Measurements from ENCODE around the gene TAMALIN. TPM values are rescaled to one million over a fixed set of nuclear protein-coding genes. Genes with fewer than 3 reads are reported as not detected.

TAMALIN gene
- polyA plus RNA-seq, 2 donors = 6.1 to 7.4 TPM

- no peaks in the 10 kb centered on the region for H3K36me3 ChIP-seq (ENCODE audit: control insufficient read depth in 2 of 2, insufficient read depth in 2 of 2, low read length in 1 of 2)
- H3K27ac ChIP-seq (ENCODE audit: low read depth in 2 of 2, low read length in 1 of 2) = peak overlapping the region in 1 of 2 donors; percentile 2
- WGBS, 2 donors = 34 to 36% methylated on average over 9 of the region's 9 CpGs
- no peaks in the 10 kb centered on the region for H3K27me3 ChIP-seq (ENCODE audit: control insufficient read depth in 1 of 2, insufficient read depth in 2 of 2, low read length in 2 of 2)
- no peaks in the 10 kb centered on the region for H3K9me3 ChIP-seq (ENCODE audit: control insufficient read depth in 2 of 2, insufficient read depth in 1 of 2, low read depth in 1 of 2, low read length in 1 of 2)
- H3K4me3 ChIP-seq (ENCODE audit: low read depth in 1 of 2, low read length in 2 of 2) = no peak overlapping the region
- H3K4me1 ChIP-seq (ENCODE audit: control insufficient read depth in 2 of 2, insufficient read depth in 2 of 2, low read length in 1 of 2) = peaks cover under 1 to 3% of the 10 kb centered on the region in 2 donors
Observed at GRCh38 chr12:52020539-52021336, 14.0 kb downstream of the TAMALIN start.

- no peaks in the 10 kb centered on the region for H3K36me3 ChIP-seq (ENCODE audit: control insufficient read depth in 2 of 2, insufficient read depth in 2 of 2, low read length in 1 of 2)
- H3K27me3 ChIP-seq (ENCODE audit: control insufficient read depth in 1 of 2, insufficient read depth in 2 of 2, low read length in 2 of 2) = no peaks in the 10 kb centered on the region
- no peaks in the 10 kb centered on the region for H3K9me3 ChIP-seq (ENCODE audit: control insufficient read depth in 2 of 2, insufficient read depth in 1 of 2, low read depth in 1 of 2, low read length in 1 of 2)
- peak overlapping the region in 1 of 2 donors; percentile 37 for H3K27ac ChIP-seq (ENCODE audit: low read depth in 2 of 2, low read length in 1 of 2)
- peaks cover 3% of the 10 kb centered on the region in 2 donors for H3K4me1 ChIP-seq (ENCODE audit: control insufficient read depth in 2 of 2, insufficient read depth in 2 of 2, low read length in 1 of 2)
- 8 to 20% methylated on average over 14 of the region's 14 CpGs for WGBS, 2 donors
- H3K4me3 ChIP-seq (ENCODE audit: low read depth in 1 of 2, low read length in 2 of 2) = peak overlapping the region; percentile 42 to 48
Observed at GRCh38 chr12:52022841-52023181, 16.1 kb downstream of the TAMALIN start.

- Histone ChIP-seq H3K27ac (ENCODE audit: low read depth in 2 of 2, low read length in 1 of 2) (no peak overlapping the region), H3K27me3 (ENCODE audit: control insufficient read depth in 1 of 2, insufficient read depth in 2 of 2, low read length in 2 of 2) (no peaks in the 10 kb centered on the region), H3K4me3 (ENCODE audit: low read depth in 1 of 2, low read length in 2 of 2) (peak overlapping the region; percentile 42 to 48), H3K9me3 (ENCODE audit: control insufficient read depth in 2 of 2, insufficient read depth in 1 of 2, low read depth in 1 of 2, low read length in 1 of 2) (no peaks in the 10 kb centered on the region), H3K36me3 (ENCODE audit: control insufficient read depth in 2 of 2, insufficient read depth in 2 of 2, low read length in 1 of 2) (no peaks in the 10 kb centered on the region), H3K4me1 (ENCODE audit: control insufficient read depth in 2 of 2, insufficient read depth in 2 of 2, low read length in 1 of 2) (peaks cover 3% of the 10 kb centered on the region in 2 donors)
- WGBS, 2 donors = 1% methylated on average over 54 to 70 of the region's 70 CpGs
Observed at GRCh38 chr12:52023182-52023975, 16.6 kb downstream of the TAMALIN start.

GRCh38 chr12:52023976-52024688 lies 17.4 kb downstream of the TAMALIN start:
- Histone ChIP-seq H3K27me3 (ENCODE audit: control insufficient read depth in 1 of 2, insufficient read depth in 2 of 2, low read length in 2 of 2) (no peaks in the 10 kb centered on the region), H3K36me3 (ENCODE audit: control insufficient read depth in 2 of 2, insufficient read depth in 2 of 2, low read length in 1 of 2) (no peaks in the 10 kb centered on the region), H3K4me1 (ENCODE audit: control insufficient read depth in 2 of 2, insufficient read depth in 2 of 2, low read length in 1 of 2) (peaks cover 3% of the 10 kb centered on the region in 2 donors), H3K9me3 (ENCODE audit: control insufficient read depth in 2 of 2, insufficient read depth in 1 of 2, low read depth in 1 of 2, low read length in 1 of 2) (no peaks in the 10 kb centered on the region), H3K4me3 (ENCODE audit: low read depth in 1 of 2, low read length in 2 of 2) (peak overlapping the region in 1 of 2 donors; percentile 9), H3K27ac (ENCODE audit: low read depth in 2 of 2, low read length in 1 of 2) (peak overlapping the region in 1 of 2 donors; percentile 16)
- WGBS, 2 donors = 23 to 27% methylated on average over 20 of the region's 20 CpGs

- peaks cover 3% of the 10 kb centered on the region in 2 donors for H3K4me1 ChIP-seq (ENCODE audit: control insufficient read depth in 2 of 2, insufficient read depth in 2 of 2, low read length in 1 of 2)
- H3K9me3 ChIP-seq (ENCODE audit: control insufficient read depth in 2 of 2, insufficient read depth in 1 of 2, low read depth in 1 of 2, low read length in 1 of 2) = no peaks in the 10 kb centered on the region
- H3K27me3 ChIP-seq (ENCODE audit: control insufficient read depth in 1 of 2, insufficient read depth in 2 of 2, low read length in 2 of 2) = no peaks in the 10 kb centered on the region
- H3K36me3 ChIP-seq (ENCODE audit: control insufficient read depth in 2 of 2, insufficient read depth in 2 of 2, low read length in 1 of 2) = no peaks in the 10 kb centered on the region
- H3K4me3 ChIP-seq (ENCODE audit: low read depth in 1 of 2, low read length in 2 of 2) = no peak overlapping the region
- peak overlapping the region; percentile 76 to 80 for H3K27ac ChIP-seq (ENCODE audit: low read depth in 2 of 2, low read length in 1 of 2)
- 73 to 77% methylated on average over 15 of the region's 15 CpGs for WGBS, 2 donors
Observed at GRCh38 chr12:52024845-52025230, 18.1 kb downstream of the TAMALIN start.

GRCh38 chr12:52026263-52026662 lies 19.5 kb downstream of the TAMALIN start:
- H3K4me1 ChIP-seq (ENCODE audit: control insufficient read depth in 2 of 2, insufficient read depth in 2 of 2, low read length in 1 of 2) = peaks cover 3% of the 10 kb centered on the region in 2 donors
- no peak overlapping the region for H3K4me3 ChIP-seq (ENCODE audit: low read depth in 1 of 2, low read length in 2 of 2)
- H3K27me3 ChIP-seq (ENCODE audit: control insufficient read depth in 1 of 2, insufficient read depth in 2 of 2, low read length in 2 of 2) = no peaks in the 10 kb centered on the region
- peak overlapping the region in 1 of 2 donors; percentile 58 for H3K27ac ChIP-seq (ENCODE audit: low read depth in 2 of 2, low read length in 1 of 2)
- H3K36me3 ChIP-seq (ENCODE audit: control insufficient read depth in 2 of 2, insufficient read depth in 2 of 2, low read length in 1 of 2) = no peaks in the 10 kb centered on the region
- no peaks in the 10 kb centered on the region for H3K9me3 ChIP-seq (ENCODE audit: control insufficient read depth in 2 of 2, insufficient read depth in 1 of 2, low read depth in 1 of 2, low read length in 1 of 2)
- WGBS, 2 donors = 32 to 42% methylated on average over 5 of the region's 5 CpGs

GRCh38 chr12:52027085-52027843 lies 20.5 kb downstream of the TAMALIN start:
- peaks cover 3% of the 10 kb centered on the region in 2 donors for H3K4me1 ChIP-seq (ENCODE audit: control insufficient read depth in 2 of 2, insufficient read depth in 2 of 2, low read length in 1 of 2)
- H3K36me3 ChIP-seq (ENCODE audit: control insufficient read depth in 2 of 2, insufficient read depth in 2 of 2, low read length in 1 of 2) = no peaks in the 10 kb centered on the region
- H3K27ac ChIP-seq (ENCODE audit: low read depth in 2 of 2, low read length in 1 of 2) = peak overlapping the region in 1 of 2 donors; percentile 45
- 80 to 81% methylated on average over 12 of the region's 12 CpGs for WGBS, 2 donors
- no peak overlapping the region for H3K4me3 ChIP-seq (ENCODE audit: low read depth in 1 of 2, low read length in 2 of 2)
- H3K27me3 ChIP-seq (ENCODE audit: control insufficient read depth in 1 of 2, insufficient read depth in 2 of 2, low read length in 2 of 2) = no peaks in the 10 kb centered on the region
- no peaks in the 10 kb centered on the region for H3K9me3 ChIP-seq (ENCODE audit: control insufficient read depth in 2 of 2, insufficient read depth in 1 of 2, low read depth in 1 of 2, low read length in 1 of 2)

- no peaks in the 10 kb centered on the region for H3K36me3 ChIP-seq (ENCODE audit: control insufficient read depth in 2 of 2, insufficient read depth in 2 of 2, low read length in 1 of 2)
- 43 to 46% methylated on average over 4 of the region's 4 CpGs for WGBS, 2 donors
- no peaks in the 10 kb centered on the region for H3K9me3 ChIP-seq (ENCODE audit: control insufficient read depth in 2 of 2, insufficient read depth in 1 of 2, low read depth in 1 of 2, low read length in 1 of 2)
- peaks cover 3% of the 10 kb centered on the region in 2 donors for H3K4me1 ChIP-seq (ENCODE audit: control insufficient read depth in 2 of 2, insufficient read depth in 2 of 2, low read length in 1 of 2)
- H3K27me3 ChIP-seq (ENCODE audit: control insufficient read depth in 1 of 2, insufficient read depth in 2 of 2, low read length in 2 of 2) = no peaks in the 10 kb centered on the region
- H3K4me3 ChIP-seq (ENCODE audit: low read depth in 1 of 2, low read length in 2 of 2) = no peak overlapping the region
- no peak overlapping the region for H3K27ac ChIP-seq (ENCODE audit: low read depth in 2 of 2, low read length in 1 of 2)
Observed at GRCh38 chr12:52029685-52030084, 22.9 kb downstream of the TAMALIN start.

- H3K4me3 ChIP-seq (ENCODE audit: low read depth in 1 of 2, low read length in 2 of 2) = no peak overlapping the region
- H3K9me3 ChIP-seq (ENCODE audit: control insufficient read depth in 2 of 2, insufficient read depth in 1 of 2, low read depth in 1 of 2, low read length in 1 of 2) = no peaks in the 10 kb centered on the region
- WGBS, 2 donors = 3 to 5% methylated on average over 5 of the region's 5 CpGs
- no peaks in the 10 kb centered on the region for H3K27me3 ChIP-seq (ENCODE audit: control insufficient read depth in 1 of 2, insufficient read depth in 2 of 2, low read length in 2 of 2)
- peaks cover 4% of the 10 kb centered on the region in 2 donors for H3K4me1 ChIP-seq (ENCODE audit: control insufficient read depth in 2 of 2, insufficient read depth in 2 of 2, low read length in 1 of 2)
- peak overlapping the region; percentile 69 to 86 for H3K27ac ChIP-seq (ENCODE audit: low read depth in 2 of 2, low read length in 1 of 2)
- H3K36me3 ChIP-seq (ENCODE audit: control insufficient read depth in 2 of 2, insufficient read depth in 2 of 2, low read length in 1 of 2) = no peaks in the 10 kb centered on the region
Observed at GRCh38 chr12:52032446-52032803, 25.7 kb downstream of the TAMALIN start.
